ENCODE results near the gene UBE3D. TPM values are rescaled to one million over a fixed set of nuclear protein-coding genes. Genes with fewer than 3 reads are reported as not detected.

UBE3D gene
- 1 to 10 TPM; 6.7 to 7.6 TPM for total RNA-seq

DNA sequence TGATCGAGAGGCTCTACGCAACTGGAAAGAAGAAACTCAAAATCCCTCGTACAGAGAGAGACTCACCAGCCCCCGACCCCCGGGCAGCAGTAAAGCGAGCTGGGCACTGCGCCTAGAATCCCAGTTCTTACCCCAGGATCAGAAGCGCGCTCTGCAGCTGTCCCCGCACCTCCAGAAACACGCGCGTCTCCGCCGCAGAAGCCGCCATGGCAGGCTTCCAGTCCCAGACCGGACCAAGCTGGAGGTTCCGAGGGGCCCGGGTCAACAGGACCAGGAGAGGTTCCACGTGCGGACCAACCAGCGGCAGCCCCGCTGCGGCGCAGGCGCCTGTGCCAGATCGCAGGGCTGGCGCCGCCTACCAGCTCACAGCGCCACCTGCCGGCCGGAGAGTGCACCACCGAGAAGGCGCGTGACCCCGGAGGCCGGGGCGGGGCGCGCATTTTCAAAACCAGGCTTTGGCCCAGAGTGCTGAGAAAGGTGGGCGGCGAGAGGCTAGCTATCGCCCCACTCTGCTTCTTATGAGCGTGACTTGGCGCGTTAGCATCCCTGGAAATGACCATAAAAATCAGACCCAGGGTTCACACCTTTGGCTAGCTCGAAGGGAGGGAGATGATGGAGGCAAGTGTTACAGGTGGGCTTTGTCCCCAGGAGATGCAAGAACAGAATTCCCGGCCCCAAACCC lies at the start of gene UBE3D:
Gene UBE3D (minus strand): TSS at position 331 of the 682 bp plus-strand sequence. CDS start 123 bp downstream, at position 208.
- Mint-ChIP-seq H3K4me3 (peak within 1 kb of the TSS; percentile 88), H3K4me1 (ENCODE audit: low read depth) (peaks cover 48% of the 10 kb centered on the region), H3K9me3 (no peaks in the 10 kb centered on the region), H3K36me3 (ENCODE audit: low read depth) (peaks cover 9% of the 10 kb centered on the region), H3K27ac (peak within 1 kb of the TSS; percentile 84), H3K27me3 (no peaks in the 10 kb centered on the region)
- POLR2A ChIA-PET = interaction anchor here (0.7 to 1.5 kb wide), 5 partner anchors 19 to 818 kb away, joined by 3 to 5 read pairs (median 3); no protein-coding TSS in a partner anchor
- TF ChIP-seq, protein P1, sequence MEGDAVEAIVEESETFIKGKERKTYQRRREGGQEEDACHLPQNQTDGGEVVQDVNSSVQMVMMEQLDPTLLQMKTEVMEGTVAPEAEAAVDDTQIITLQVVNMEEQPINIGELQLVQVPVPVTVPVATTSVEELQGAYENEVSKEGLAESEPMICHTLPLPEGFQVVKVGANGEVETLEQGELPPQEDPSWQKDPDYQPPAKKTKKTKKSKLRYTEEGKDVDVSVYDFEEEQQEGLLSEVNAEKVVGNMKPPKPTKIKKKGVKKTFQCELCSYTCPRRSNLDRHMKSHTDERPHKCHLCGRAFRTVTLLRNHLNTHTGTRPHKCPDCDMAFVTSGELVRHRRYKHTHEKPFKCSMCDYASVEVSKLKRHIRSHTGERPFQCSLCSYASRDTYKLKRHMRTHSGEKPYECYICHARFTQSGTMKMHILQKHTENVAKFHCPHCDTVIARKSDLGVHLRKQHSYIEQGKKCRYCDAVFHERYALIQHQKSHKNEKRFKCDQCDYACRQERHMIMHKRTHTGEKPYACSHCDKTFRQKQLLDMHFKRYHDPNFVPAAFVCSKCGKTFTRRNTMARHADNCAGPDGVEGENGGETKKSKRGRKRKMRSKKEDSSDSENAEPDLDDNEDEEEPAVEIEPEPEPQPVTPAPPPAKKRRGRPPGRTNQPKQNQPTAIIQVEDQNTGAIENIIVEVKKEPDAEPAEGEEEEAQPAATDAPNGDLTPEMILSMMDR (IDR thresholded peaks at IDR 0.05) = peak; percentile 96
- CTCF ChIA-PET = interaction anchor here (0.7 to 5.0 kb wide), 51 partner anchors 10 to 843 kb away, joined by 3 to 187 read pairs (median 5); partner anchors contain the start of genes PGM3, PRSS35 and RWDD2A
- intact Hi-C loops (cut with micrococcal nuclease) = loop anchor here (5.0 kb wide), 1 partner anchor 127 kb away; the partner anchor contains the start of genes PGM3 and RWDD2A
- DNase-seq (peak; percentile 95), ATAC-seq (peak; percentile 74)

- Mint-ChIP-seq H3K27me3 (no peaks in the 10 kb centered on the region), H3K36me3 (ENCODE audit: low read depth) (peaks cover 6% of the 10 kb centered on the region), H3K9me3 (no peaks in the 10 kb centered on the region), H3K27ac (no peak overlapping the region), H3K4me3 (no peak overlapping the region), H3K4me1 (ENCODE audit: low read depth) (no peaks in the 10 kb centered on the region)
- intact Hi-C loops (cut with micrococcal nuclease) = no loop called here
- no peak for ATAC-seq
- DNase-seq = no peak
- TF ChIP-seq, protein P1 (IDR thresholded peaks at IDR 0.05) = no peak
- ChIA-PET POLR2A (no interaction called here), CTCF (no interaction called here)
These were observed 48.5 kb upstream of the UBE3D start for GRCh38 chr6:83114164-83114563.

- POLR2A ChIA-PET = no interaction called here
- Mint-ChIP-seq H3K9me3 (no peaks in the 10 kb centered on the region), H3K27me3 (no peaks in the 10 kb centered on the region), H3K4me3 (no peak overlapping the region), H3K4me1 (ENCODE audit: low read depth) (no peaks in the 10 kb centered on the region), H3K27ac (no peak overlapping the region), H3K36me3 (ENCODE audit: low read depth) (peaks cover 6% of the 10 kb centered on the region)
- DNase-seq = no peak
- ATAC-seq = no peak
- TF ChIP-seq, protein P1 (IDR thresholded peaks at IDR 0.05) = no peak
- CTCF ChIA-PET = no interaction called here
- intact Hi-C loops (cut with micrococcal nuclease) = no loop called here
These were observed 47.6 kb upstream of the UBE3D start for GRCh38 chr6:83113258-83113657.

GRCh38 chr6:83108378-83108777 lies 42.7 kb upstream of the UBE3D start:
- Mint-ChIP-seq H3K4me3 (no peak overlapping the region), H3K27ac (no peak overlapping the region), H3K4me1 (ENCODE audit: low read depth) (no peaks in the 10 kb centered on the region), H3K9me3 (peaks cover 12% of the 10 kb centered on the region), H3K36me3 (ENCODE audit: low read depth) (peaks cover 19% of the 10 kb centered on the region), H3K27me3 (no peaks in the 10 kb centered on the region)
- DNase-seq (no peak), ATAC-seq (no peak)
- POLR2A ChIA-PET = no interaction called here
- intact Hi-C loops (cut with micrococcal nuclease) = no loop called here
- CTCF ChIA-PET = interaction anchor here (1.0 to 1.2 kb wide), 2 partner anchors 41 to 42 kb away, joined by 3 to 7 read pairs; partner anchors contain the start of gene DOP1A
- TF ChIP-seq, protein P1 (IDR thresholded peaks at IDR 0.05) = no peak

DNA sequence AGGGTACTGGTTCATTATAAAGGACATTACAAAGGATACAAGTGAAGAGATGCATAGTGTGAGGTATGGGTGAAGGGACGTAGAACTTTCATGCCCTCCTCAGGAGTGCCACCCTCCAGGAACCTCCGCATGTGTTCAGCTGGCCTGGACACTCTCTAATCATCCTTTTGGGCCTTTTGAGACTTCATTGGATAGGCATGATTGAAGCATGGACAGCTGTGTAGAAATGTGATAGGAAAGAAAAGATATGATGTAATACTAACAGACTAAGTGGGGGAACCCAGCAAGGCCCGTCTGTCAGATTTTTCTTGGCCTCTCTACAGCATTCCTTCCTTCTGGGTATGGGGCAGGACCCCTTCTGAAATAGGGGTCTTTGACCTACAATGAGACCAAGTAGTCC lies 32.9 kb upstream of the UBE3D start:
- peaks cover 21% of the 10 kb centered on the region for H3K36me3 Mint-ChIP-seq (ENCODE audit: low read depth)
- ChIA-PET POLR2A (no interaction called here), CTCF (interaction anchor here (4.8 kb wide), 1 partner anchor 32 kb away, joined by 32 read pairs; the partner anchor contains the start of genes DOP1A and UBE3D)
- H3K4me1 Mint-ChIP-seq (ENCODE audit: low read depth) = peaks cover 6% of the 10 kb centered on the region
- ATAC-seq (no peak), DNase-seq (no peak)
- H3K9me3 Mint-ChIP-seq = peaks cover 4% of the 10 kb centered on the region
- no peaks in the 10 kb centered on the region for H3K27me3 Mint-ChIP-seq
- intact Hi-C loops (cut with micrococcal nuclease) = no loop called here
- TF ChIP-seq, protein P1 (IDR thresholded peaks at IDR 0.05) = no peak
- no peak overlapping the region for H3K4me3 Mint-ChIP-seq
- no peak overlapping the region for H3K27ac Mint-ChIP-seq
